H1 (cell line): ENCODE measurements around the gene SLAMF6.

Source experiments
- CTCF ChIP-seq, 3 experiments: IDR thresholded peaks; 1 replicate in 2 of 3; 2 replicates in 1 of 3; pipeline versions ENCODE4 v1.5.1 to v1.6.1; 2011; ENCODE audit warnings: low read length in 3 of 3, mild to moderate bottlenecking in 3 of 3, inconsistent platforms in 2 of 3, low read depth in 1 of 3, moderate library complexity in 1 of 3; ENCODE audit not compliant: insufficient read depth in 1 of 3; ENCODE audit errors: control extremely low read depth in 1 of 3
- EZH2 ChIP-seq: fragments of 200-600 bp; sonication (generic); IDR thresholded peaks from 2 replicates; pipeline ENCODE4 v1.7.1; 2012; ENCODE audit warnings: low read depth, mild to moderate bottlenecking, moderate library complexity, low read length, inconsistent platforms; ENCODE audit not compliant: severe bottlenecking
- POLR2A ChIP-seq, 2 experiments: IDR thresholded peaks; 1 replicate in 1 of 2; 2 replicates in 1 of 2; pipeline ENCODE4 v1.6.1; 2011; ENCODE audit warnings: low read depth in 2 of 2, low read length in 2 of 2, mild to moderate bottlenecking in 2 of 2; ENCODE audit errors: control extremely low read depth in 1 of 2
- POLR2AphosphoS5 ChIP-seq: IDR thresholded peaks from 2 replicates; pipeline ENCODE4 v1.6.1; 2011; ENCODE audit warnings: low read depth, low read length
- RAD21 ChIP-seq, 2 experiments: IDR thresholded peaks in 1 of 2; conservative IDR thresholded peaks in 1 of 2; 2 replicates each; pipeline ENCODE4 v1.6.1; 2011; ENCODE audit warnings: low read depth in 2 of 2, low read length in 2 of 2, improper control_type of control experiment in 1 of 2, inconsistent platforms in 1 of 2, mild to moderate bottlenecking in 1 of 2, moderate library complexity in 1 of 2

GRCh38 chr1:160449494-160449893 lies 73.6 kb downstream of the SLAMF6 start:
- TF ChIP-seq POLR2A (IDR thresholded peaks at IDR 0.05; ENCODE audit: control extremely low read depth in 1 of 2, low read depth in 2 of 2, low read length in 2 of 2): no peak
- no peak for TF ChIP-seq POLR2AphosphoS5
- no peak for TF ChIP-seq EZH2
- TF ChIP-seq CTCF (IDR thresholded peaks at IDR 0.05; ENCODE audit: control extremely low read depth in 1 of 3, insufficient read depth in 1 of 3, low read depth in 1 of 3, low read length in 3 of 3): no peak
- no peak for TF ChIP-seq RAD21 (IDR thresholded peaks at IDR 0.05 in 1 of 2, conservative IDR thresholded peaks at IDR 0.05 in 1 of 2; ENCODE audit: low read depth in 2 of 2, low read length in 2 of 2)
